HCT116 (cell line): ENCODE results near the gene DENND5A. TPM values are rescaled to one million over a fixed set of nuclear protein-coding genes. Genes with fewer than 3 reads are reported as not detected.
"Not testable (repeated sequence)": the region's sequence is repeated elsewhere in the genome, so short reads cannot be mapped to it uniquely, and the experiment has no call there.

Experiments
- ATAC-seq: fragments of 200-7000 bp; cut with Tn5 transposase; 2 replicates; pipeline ENCODE4 v1.9.1; 2020; ENCODE audit warnings: mild to moderate bottlenecking, moderate library complexity
- BruUV-seq: library from RNA; stranded (reverse); fragments of 400-500 nt; replicated peaks from 2 replicates; lab custom pipeline; 2021; lab: Mats Ljungman, UMichigan
- CTCF ChIA-PET: fragments of 300-600 bp; sonication (Branson Sonifier 250); formaldehyde crosslinking; loops from one replicate; lab custom pipeline; 2021; ENCODE audit warnings: antibody characterized with exemption; lab: Charles Lee
- POLR2A ChIA-PET: fragments of 300-600, 350-600 bp; sonication (Branson Sonifier 250); formaldehyde crosslinking; loops from one replicate; lab custom pipeline; 2021; ENCODE audit warnings: antibody characterized with exemption; lab: Charles Lee
- RAD21 ChIA-PET, 2 experiments: fragments of 300-600 bp; sonication (Branson Sonifier 250); formaldehyde crosslinking; loops; one replicate each; lab custom pipeline; 2023; ENCODE audit warnings: low total read pairs in 2 of 2; ENCODE audit not compliant: uncharacterized antibody in 2 of 2, unreplicated experiment in 2 of 2, low non-redundant PET in 1 of 2; lab: Charles Lee
- DNase-seq: peaks from one replicate; pipeline ENCODE4 v3.0.0-alpha.2; 2010; ENCODE audit warnings: low read depth, low spot score
- H2AFZ ChIP-seq: fragments of 200-600 bp; shearing (Covaris generic), sonication (generic); 2 replicates; pipeline ENCODE4 v1.6.1; 2017; ENCODE audit warnings: low read depth, mixed run types, mixed read lengths, antibody characterized with exemption, low read length; ENCODE audit not compliant: poor library complexity, severe bottlenecking
- H3K27ac ChIP-seq: 2 replicates; pipeline ENCODE4 v1.5.1; 2012; ENCODE audit warnings: low read depth, low read length
- H3K27me3 ChIP-seq: fragments of 200-600 bp; sonication (generic); 2 replicates; pipeline ENCODE4 v1.6.1; 2016; ENCODE audit warnings: mixed run types, low read length, mixed read lengths; ENCODE audit not compliant: insufficient read depth
- H3K36me3 ChIP-seq, 2 experiments: fragments of 200-500 bp in 1 of 2; fragments of 200-600 bp in 1 of 2; sonication (Bioruptor generic) in 1 of 2; sonication (generic) in 1 of 2; 2 replicates each; pipeline versions ENCODE4 v1.5.1 to v1.6.1; 2014 to 2016; ENCODE audit warnings: low read length in 2 of 2, inconsistent platforms in 1 of 2, mixed read lengths in 1 of 2, mixed run types in 1 of 2; ENCODE audit not compliant: insufficient read depth in 2 of 2, control insufficient read depth in 1 of 2
- H3K4me1 ChIP-seq, 2 experiments: fragments of 200-600 bp in 1 of 2; sonication (generic) in 1 of 2; 2 replicates each; pipeline versions ENCODE4 v1.5.1 to v1.6.1; 2012 to 2017; ENCODE audit warnings: low read length in 2 of 2, inconsistent platforms in 1 of 2, mild to moderate bottlenecking in 1 of 2, mixed read lengths in 1 of 2, mixed run types in 1 of 2, moderate library complexity in 1 of 2; ENCODE audit not compliant: insufficient read depth in 2 of 2, control insufficient read depth in 1 of 2
- H3K4me2 ChIP-seq: fragments of 200-600 bp; sonication (generic); 2 replicates; pipeline ENCODE4 v1.6.1; 2017; ENCODE audit warnings: mixed run types, low read length, mixed read lengths
- H3K4me3 ChIP-seq, 2 experiments: fragments of 200-600 bp in 1 of 2; sonication (generic) in 1 of 2; replicated peaks in 1 of 2; 2 replicates each; pipeline ENCODE4 v1.5.1; 2011 to 2016; ENCODE audit warnings: low read length in 2 of 2, control low read depth in 1 of 2, low read depth in 1 of 2, mild to moderate bottlenecking in 1 of 2, mixed read lengths in 1 of 2, mixed run types in 1 of 2
- H3K79me2 ChIP-seq: fragments of 200-600 bp; sonication (generic); 2 replicates; pipeline ENCODE4 v1.6.1; 2017; ENCODE audit warnings: mild to moderate bottlenecking, mixed run types, low read length, moderate library complexity, mixed read lengths; ENCODE audit not compliant: insufficient read depth
- H3K9ac ChIP-seq: fragments of 200-600 bp; sonication (generic); 2 replicates; pipeline ENCODE4 v1.6.1; 2016; ENCODE audit warnings: low read length, mixed read lengths
- H3K9me2 ChIP-seq: fragments of 200-600 bp; sonication (generic), shearing (Covaris generic); 2 replicates; pipeline ENCODE4 v1.6.1; 2017; ENCODE audit warnings: mixed run types, mild to moderate bottlenecking, moderate library complexity; ENCODE audit not compliant: insufficient read depth
- H3K9me3 ChIP-seq, 2 experiments: fragments of 200-500 bp in 1 of 2; fragments of 200-600 bp in 1 of 2; sonication (Bioruptor generic) in 1 of 2; sonication (generic) in 1 of 2; 2 replicates each; pipeline ENCODE4 v1.6.1; 2014 to 2017; ENCODE audit warnings: low read length in 2 of 2, mixed read lengths in 2 of 2, inconsistent platforms in 1 of 2, low read depth in 1 of 2, mild to moderate bottlenecking in 1 of 2, mixed run types in 1 of 2, moderate library complexity in 1 of 2; ENCODE audit not compliant: control insufficient read depth in 1 of 2, insufficient read depth in 1 of 2
- H4K20me1 ChIP-seq: fragments of 200-600 bp; sonication (generic), shearing (Covaris generic); 2 replicates; pipeline ENCODE4 v1.6.1; 2017; ENCODE audit warnings: mixed run types, mild to moderate bottlenecking, moderate library complexity; ENCODE audit not compliant: insufficient read depth
- CBX3 ChIP-seq: IDR thresholded peaks from 2 replicates; pipeline ENCODE4 v1.6.1; 2012; ENCODE audit warnings: low read depth
- CEBPB ChIP-seq: IDR thresholded peaks from 2 replicates; pipeline ENCODE4 v1.6.1; 2012; ENCODE audit warnings: low read depth
- EGR1 ChIP-seq: IDR thresholded peaks from 2 replicates; pipeline ENCODE4 v1.6.1; 2012; ENCODE audit warnings: low read depth
- EZH2 ChIP-seq: fragments of 200-600 bp; sonication (generic); IDR thresholded peaks from 2 replicates; pipeline ENCODE4 v1.6.1; 2017; ENCODE audit warnings: antibody characterized with exemption, mixed run types
- EZH2phosphoT487 ChIP-seq: fragments of 200-600 bp; IDR thresholded peaks from 2 replicates; pipeline ENCODE4 v1.6.1; 2018; ENCODE audit warnings: antibody characterized with exemption, borderline replicate concordance
- POLR2A ChIP-seq: IDR thresholded peaks from 2 replicates; pipeline ENCODE4 v1.7.0; 2011; ENCODE audit warnings: borderline replicate concordance; ENCODE audit not compliant: insufficient read depth, insufficient read length; ENCODE audit errors: extremely low read depth
- POLR2AphosphoS5 ChIP-seq: IDR thresholded peaks from 2 replicates; pipeline ENCODE4 v1.6.1; 2011; ENCODE audit warnings: mild to moderate bottlenecking, low read depth, low read length, moderate library complexity
- RAD21 ChIP-seq: IDR thresholded peaks from 2 replicates; pipeline ENCODE4 v1.6.1; 2012; ENCODE audit warnings: low read depth, mild to moderate bottlenecking
- SIN3A ChIP-seq: IDR thresholded peaks from 2 replicates; pipeline ENCODE4 v1.6.1; 2012; ENCODE audit warnings: low read depth
- SP1 ChIP-seq: IDR thresholded peaks from 2 replicates; pipeline ENCODE4 v1.6.1; 2012; ENCODE audit warnings: low read depth
- YY1 ChIP-seq: IDR thresholded peaks from 2 replicates; pipeline ENCODE4 v1.6.1; 2011; ENCODE audit warnings: low read length, low read depth, moderate library complexity, mild to moderate bottlenecking; ENCODE audit not compliant: insufficient replicate concordance; ENCODE audit errors: extremely low read depth
- ZFX ChIP-seq: fragments of 450-650 bp; IDR thresholded peaks from 2 replicates; pipeline ENCODE4 v1.6.1; 2017
- intact Hi-C: fragments of 100-400 bp; cut with micrococcal nuclease; formaldehyde crosslinking; loops from 2 replicates; pipeline ENCODE4 v1.10.0; 2022
- total RNA-seq: library from RNA; stranded (reverse); gene quantifications from one replicate; pipeline ENCODE4 v1.2.1, GENCODE V29; 2021; ENCODE audit not compliant: unreplicated experiment
- TF ChIP-seq, protein P1 (sequence below): IDR thresholded peaks from 2 replicates; pipeline ENCODE4 v1.6.1; 2012
- TF ChIP-seq, protein P2 (sequence below), 3 experiments: fragments of 200-600 bp in 1 of 3; sonication (generic) in 1 of 3; IDR thresholded peaks in 2 of 3; conservative IDR thresholded peaks in 1 of 3; 2 replicates each; pipeline ENCODE4 v1.5.1; 2012 to 2017; ENCODE audit warnings: low read depth in 2 of 3, low read length in 2 of 3, antibody characterized with exemption in 1 of 3, borderline replicate concordance in 1 of 3, control low read depth in 1 of 3, mild to moderate bottlenecking in 1 of 3, mixed read lengths in 1 of 3, mixed run types in 1 of 3, moderate library complexity in 1 of 3; ENCODE audit not compliant: insufficient read depth in 1 of 3

The DENND5A gene
- total RNA-seq, 1 experiment from 2014 or later, result 48.6 TPM

DNA sequence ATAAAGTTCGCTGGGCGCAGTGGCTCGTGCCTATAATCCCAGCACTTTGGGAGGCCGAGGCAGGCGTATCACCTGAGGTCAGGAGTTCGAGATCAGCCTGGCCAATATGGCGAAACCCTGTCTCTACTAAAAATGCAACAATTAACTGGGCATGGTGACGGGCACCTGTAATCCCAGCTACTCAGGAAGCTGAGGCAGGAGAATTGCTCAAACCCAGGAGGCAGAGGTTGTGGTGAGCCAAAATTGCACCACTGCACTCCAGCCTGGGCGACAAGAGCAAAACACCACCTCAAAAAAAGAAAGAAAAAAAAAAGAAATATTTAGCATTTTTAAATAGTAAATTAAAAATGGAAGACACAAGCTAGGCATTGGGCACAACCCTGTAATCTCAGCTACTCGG, 28.9 kb downstream of the DENND5A start:
- H2AFZ ChIP-seq, H3K9me2 ChIP-seq, H3K36me3 ChIP-seq, H3K4me2 ChIP-seq, CTCF ChIA-PET, intact Hi-C loops, H3K4me1 ChIP-seq, H4K20me1 ChIP-seq, DNase-seq, RAD21 ChIA-PET, BruUV-seq, H3K9me3 ChIP-seq, H3K9ac ChIP-seq, POLR2A ChIA-PET, H3K4me3 ChIP-seq, H3K27ac ChIP-seq, ATAC-seq, H3K27me3 ChIP-seq: not testable (repeated sequence)
- peaks cover 85% of the 10 kb centered on the region for H3K79me2 ChIP-seq

DNA sequence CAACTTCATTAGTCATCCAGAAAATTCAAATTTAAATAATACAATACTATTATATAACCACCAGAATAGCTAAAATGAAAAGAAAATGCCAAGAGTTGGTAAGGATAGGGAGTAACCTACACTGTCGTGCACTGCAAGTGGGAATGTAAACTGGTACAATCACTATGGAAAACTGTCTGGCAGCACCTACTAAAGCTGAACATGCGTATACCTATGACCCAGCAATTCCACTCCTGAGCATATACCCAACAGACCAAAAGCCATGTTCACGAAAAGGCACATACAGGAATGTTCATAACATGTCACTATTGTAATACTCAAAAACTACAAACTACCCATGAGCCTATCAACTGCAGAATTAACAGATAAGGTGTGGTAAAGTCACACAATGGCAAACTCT, 32.7 kb downstream of the DENND5A start:
- no peak overlapping the region for H3K4me3 ChIP-seq
- intact Hi-C loops, result no loop called here
- no peak overlapping the region for H2AFZ ChIP-seq
- peaks cover 89% of the 10 kb centered on the region for H3K79me2 ChIP-seq
- DNase-seq, result no peak
- CTCF ChIA-PET, result no interaction called here
- ATAC-seq, result no peak
- RAD21 ChIA-PET, result interaction anchor here in 1 of 2 experiments (0.7 kb wide), 1 partner anchor 343 kb away, joined by 7 read pairs; no protein-coding TSS in a partner anchor
- no peaks in the 10 kb centered on the region for H4K20me1 ChIP-seq
- H3K36me3 ChIP-seq, result no peaks in the 10 kb centered on the region
- H3K4me1 ChIP-seq, result peaks cover 0 to 19% of the 10 kb centered on the region in 2 experiments; a peak in 1 of 4 replicates
- no peak overlapping the region for H3K4me2 ChIP-seq
- H3K9ac ChIP-seq, result no peak overlapping the region
- H3K27ac ChIP-seq, result no peak overlapping the region
- H3K9me2 ChIP-seq, result no peaks in the 10 kb centered on the region
- no peaks in the 10 kb centered on the region for H3K27me3 ChIP-seq
- no peaks in the 10 kb centered on the region for H3K9me3 ChIP-seq
- POLR2A ChIA-PET, result no interaction called here
- no TSS peak for BruUV-seq
- TF ChIP-seq POLR2A, result no peak
- TF ChIP-seq, protein P1, sequence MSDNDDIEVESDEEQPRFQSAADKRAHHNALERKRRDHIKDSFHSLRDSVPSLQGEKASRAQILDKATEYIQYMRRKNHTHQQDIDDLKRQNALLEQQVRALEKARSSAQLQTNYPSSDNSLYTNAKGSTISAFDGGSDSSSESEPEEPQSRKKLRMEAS, result no peak
- TF ChIP-seq SP1, result no peak
- no peak for TF ChIP-seq SIN3A
- no peak for TF ChIP-seq EGR1
- TF ChIP-seq, protein P2, sequence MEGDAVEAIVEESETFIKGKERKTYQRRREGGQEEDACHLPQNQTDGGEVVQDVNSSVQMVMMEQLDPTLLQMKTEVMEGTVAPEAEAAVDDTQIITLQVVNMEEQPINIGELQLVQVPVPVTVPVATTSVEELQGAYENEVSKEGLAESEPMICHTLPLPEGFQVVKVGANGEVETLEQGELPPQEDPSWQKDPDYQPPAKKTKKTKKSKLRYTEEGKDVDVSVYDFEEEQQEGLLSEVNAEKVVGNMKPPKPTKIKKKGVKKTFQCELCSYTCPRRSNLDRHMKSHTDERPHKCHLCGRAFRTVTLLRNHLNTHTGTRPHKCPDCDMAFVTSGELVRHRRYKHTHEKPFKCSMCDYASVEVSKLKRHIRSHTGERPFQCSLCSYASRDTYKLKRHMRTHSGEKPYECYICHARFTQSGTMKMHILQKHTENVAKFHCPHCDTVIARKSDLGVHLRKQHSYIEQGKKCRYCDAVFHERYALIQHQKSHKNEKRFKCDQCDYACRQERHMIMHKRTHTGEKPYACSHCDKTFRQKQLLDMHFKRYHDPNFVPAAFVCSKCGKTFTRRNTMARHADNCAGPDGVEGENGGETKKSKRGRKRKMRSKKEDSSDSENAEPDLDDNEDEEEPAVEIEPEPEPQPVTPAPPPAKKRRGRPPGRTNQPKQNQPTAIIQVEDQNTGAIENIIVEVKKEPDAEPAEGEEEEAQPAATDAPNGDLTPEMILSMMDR (IDR thresholded peaks at IDR 0.05 in 2 of 3, conservative IDR thresholded peaks at IDR 0.05 in 1 of 3; ENCODE audit: borderline replicate concordance in 1 of 3, insufficient read depth in 1 of 3, low read depth in 2 of 3, low read length in 2 of 3), result no peak
- no peak for TF ChIP-seq YY1
- TF ChIP-seq CBX3, result no peak
- no peak for TF ChIP-seq ZFX
- TF ChIP-seq POLR2AphosphoS5, result no peak
- TF ChIP-seq RAD21, result no peak
- TF ChIP-seq EZH2phosphoT487, result no peak
- TF ChIP-seq EZH2, result no peak
- TF ChIP-seq CEBPB, result no peak
